Neural cell (in vitro differentiated cells): ENCODE results near the gene TSPEAR. TPM values are rescaled to one million over a fixed set of nuclear protein-coding genes. Genes with fewer than 3 reads are reported as not detected.

Source experiments
- H2AFZ ChIP-seq: fragments of 200-600, 300-800 bp; sonication (generic), shearing (Covaris generic); 2 replicates; pipeline ENCODE4 v1.6.0; 2014; ENCODE audit warnings: low read depth, mild to moderate bottlenecking, antibody characterized with exemption, low read length, moderate library complexity
- H3F3A ChIP-seq: fragments of 200-600 bp; shearing (Covaris generic); 2 replicates; pipeline ENCODE4 v1.6.1; 2016; ENCODE audit warnings: mild to moderate bottlenecking, moderate library complexity, mixed read lengths, antibody characterized with exemption, low read length; ENCODE audit not compliant: insufficient read depth, poor library complexity, severe bottlenecking
- H3K27ac ChIP-seq: fragments of 200-600, 300-800 bp; sonication (generic), shearing (Covaris generic); 2 replicates; pipeline ENCODE4 v1.5.1; 2014; ENCODE audit warnings: mild to moderate bottlenecking, low read length, moderate library complexity
- H3K27me3 ChIP-seq: fragments of 300-800, 200-600 bp; sonication (generic), shearing (Covaris generic); 2 replicates; pipeline ENCODE4 v1.6.0; 2014; ENCODE audit warnings: mild to moderate bottlenecking, low read depth, low read length, moderate library complexity; ENCODE audit not compliant: insufficient read depth
- H3K36me3 ChIP-seq: fragments of 300-800, 200-600 bp; sonication (generic), shearing (Covaris generic); 2 replicates; pipeline ENCODE4 v1.5.1; 2014; ENCODE audit warnings: mild to moderate bottlenecking, antibody characterized with exemption, low read length, moderate library complexity; ENCODE audit not compliant: insufficient read depth
- H3K4me2 ChIP-seq: fragments of 300-800, 200-600 bp; sonication (generic), shearing (Covaris generic); 2 replicates; pipeline ENCODE4 v1.6.0; 2014; ENCODE audit warnings: mild to moderate bottlenecking, low read length
- H3K4me3 ChIP-seq: fragments of 300-800, 200-600 bp; sonication (generic), shearing (Covaris generic); 2 replicates; pipeline ENCODE4 v1.5.1; 2014; ENCODE audit warnings: mild to moderate bottlenecking, low read length, moderate library complexity
- H3K79me2 ChIP-seq: fragments of 200-600 bp; shearing (Covaris generic); replicated peaks from 2 replicates; pipeline ENCODE4 v1.6.0; 2014; ENCODE audit warnings: mild to moderate bottlenecking, low read length, moderate library complexity; ENCODE audit not compliant: insufficient read depth
- H3K9ac ChIP-seq: fragments of 300-800, 200-600 bp; sonication (generic), shearing (Covaris generic); 2 replicates; pipeline ENCODE4 v1.6.1; 2016; ENCODE audit warnings: mild to moderate bottlenecking, low read length, mixed read lengths
- H3K9me2 ChIP-seq: fragments of 200-600 bp; shearing (Covaris generic); 2 replicates; pipeline ENCODE4 v1.6.1; 2016; ENCODE audit warnings: mild to moderate bottlenecking, low read length, mixed read lengths; ENCODE audit not compliant: insufficient read depth
- H3K9me3 ChIP-seq: fragments of 200-600, 300-800 bp; sonication (generic), shearing (Covaris generic); 2 replicates; pipeline ENCODE4 v1.6.1; 2016; ENCODE audit warnings: mild to moderate bottlenecking, mixed run types, low read length, moderate library complexity, mixed read lengths
- H4K20me1 ChIP-seq: fragments of 200-600 bp; shearing (Covaris generic); 2 replicates; pipeline ENCODE4 v1.6.1; 2016; ENCODE audit warnings: mild to moderate bottlenecking, mixed run types; ENCODE audit not compliant: insufficient read depth
- EP300 ChIP-seq: fragments of 450-650 bp; conservative IDR thresholded peaks from 2 replicates; pipeline ENCODE4 v1.6.1; 2014; ENCODE audit warnings: antibody characterized with exemption, mild to moderate bottlenecking, moderate library complexity; ENCODE audit not compliant: poor library complexity, severe bottlenecking
- EZH2 ChIP-seq: fragments of 200-600, 300-800 bp; shearing (Covaris generic), sonication (generic); IDR thresholded peaks from 2 replicates; pipeline ENCODE4 v1.6.1; 2014; ENCODE audit warnings: antibody characterized with exemption, low read length, borderline replicate concordance, mild to moderate bottlenecking; ENCODE audit not compliant: insufficient read depth, poor library complexity, severe bottlenecking
- MXI1 ChIP-seq: fragments of 450-650 bp; conservative IDR thresholded peaks from 2 replicates; pipeline ENCODE4 v1.6.1; 2014; ENCODE audit warnings: antibody characterized with exemption, mild to moderate bottlenecking; ENCODE audit not compliant: poor library complexity, severe bottlenecking
- POLR2AphosphoS5 ChIP-seq: IDR thresholded peaks from 2 replicates; pipeline ENCODE4 v1.6.1; 2012
- RAD21 ChIP-seq: fragments of 450-650 bp; conservative IDR thresholded peaks from 2 replicates; pipeline ENCODE4 v1.6.1; 2014; ENCODE audit warnings: antibody characterized with exemption, mild to moderate bottlenecking, moderate library complexity
- SMC3 ChIP-seq: fragments of 450-650 bp; conservative IDR thresholded peaks from 2 replicates; pipeline ENCODE4 v1.6.1; 2014; ENCODE audit warnings: antibody characterized with exemption, mild to moderate bottlenecking, moderate library complexity; ENCODE audit not compliant: poor library complexity
- TAF1 ChIP-seq: IDR thresholded peaks from 2 replicates; pipeline ENCODE4 v1.6.1; 2012; ENCODE audit warnings: low read depth
- polyA plus RNA-seq: library from polyadenylated mRNA; depleted of rRNA; stranded (reverse); fragments of >200 nt; gene quantifications from 2 replicates; pipeline ENCODE4 v1.2.3, GENCODE V29; 2014
- TF ChIP-seq, protein P1 (sequence below): IDR thresholded peaks from 2 replicates; pipeline ENCODE4 v1.6.1; 2012; ENCODE audit warnings: borderline replicate concordance
- TF ChIP-seq, protein P2 (sequence below): fragments of 450-650 bp; IDR thresholded peaks from 2 replicates; pipeline ENCODE4 v1.5.1; 2014; ENCODE audit warnings: antibody characterized with exemption, mild to moderate bottlenecking, moderate library complexity; ENCODE audit not compliant: poor library complexity, severe bottlenecking

TSPEAR gene
- polyA plus RNA-seq, 1 donor from 2014 or later: 0.19 TPM

DNA sequence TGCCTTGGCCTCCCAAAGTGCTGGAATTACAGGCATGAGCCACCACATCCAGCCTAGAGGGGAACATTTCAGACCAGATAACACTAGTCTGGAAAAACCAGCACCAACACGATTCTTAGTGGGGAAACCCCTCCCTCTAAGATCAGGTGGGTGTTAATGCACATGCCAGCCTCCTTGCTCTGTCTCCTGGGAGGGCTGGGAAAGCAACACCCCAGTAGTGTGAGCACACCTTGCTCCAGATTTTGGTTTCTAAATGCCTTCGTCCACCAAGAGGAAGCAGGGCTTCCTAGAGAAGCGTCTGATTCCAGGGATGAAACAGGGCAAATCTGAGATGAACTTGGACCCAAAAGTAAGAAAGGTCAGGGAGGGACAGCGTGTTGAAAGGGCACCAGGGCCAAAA lies 140.1 kb downstream of the TSPEAR start:
- no peak overlapping the region for H3K4me3 ChIP-seq
- H3K27ac ChIP-seq: no peak overlapping the region
- H3K79me2 ChIP-seq: no peaks in the 10 kb centered on the region
- H3F3A ChIP-seq: no peaks in the 10 kb centered on the region
- no peak overlapping the region for H2AFZ ChIP-seq
- peaks cover 10% of the 10 kb centered on the region for H3K9me3 ChIP-seq
- H3K36me3 ChIP-seq: no peaks in the 10 kb centered on the region
- H3K4me2 ChIP-seq: no peak overlapping the region
- H3K9ac ChIP-seq: no peak overlapping the region
- no peaks in the 10 kb centered on the region for H4K20me1 ChIP-seq
- H3K27me3 ChIP-seq: no peaks in the 10 kb centered on the region
- no peak for TF ChIP-seq MXI1
- TF ChIP-seq SMC3: no peak
- no peak for TF ChIP-seq EZH2
- no peak for TF ChIP-seq TAF1
- TF ChIP-seq, protein P1, sequence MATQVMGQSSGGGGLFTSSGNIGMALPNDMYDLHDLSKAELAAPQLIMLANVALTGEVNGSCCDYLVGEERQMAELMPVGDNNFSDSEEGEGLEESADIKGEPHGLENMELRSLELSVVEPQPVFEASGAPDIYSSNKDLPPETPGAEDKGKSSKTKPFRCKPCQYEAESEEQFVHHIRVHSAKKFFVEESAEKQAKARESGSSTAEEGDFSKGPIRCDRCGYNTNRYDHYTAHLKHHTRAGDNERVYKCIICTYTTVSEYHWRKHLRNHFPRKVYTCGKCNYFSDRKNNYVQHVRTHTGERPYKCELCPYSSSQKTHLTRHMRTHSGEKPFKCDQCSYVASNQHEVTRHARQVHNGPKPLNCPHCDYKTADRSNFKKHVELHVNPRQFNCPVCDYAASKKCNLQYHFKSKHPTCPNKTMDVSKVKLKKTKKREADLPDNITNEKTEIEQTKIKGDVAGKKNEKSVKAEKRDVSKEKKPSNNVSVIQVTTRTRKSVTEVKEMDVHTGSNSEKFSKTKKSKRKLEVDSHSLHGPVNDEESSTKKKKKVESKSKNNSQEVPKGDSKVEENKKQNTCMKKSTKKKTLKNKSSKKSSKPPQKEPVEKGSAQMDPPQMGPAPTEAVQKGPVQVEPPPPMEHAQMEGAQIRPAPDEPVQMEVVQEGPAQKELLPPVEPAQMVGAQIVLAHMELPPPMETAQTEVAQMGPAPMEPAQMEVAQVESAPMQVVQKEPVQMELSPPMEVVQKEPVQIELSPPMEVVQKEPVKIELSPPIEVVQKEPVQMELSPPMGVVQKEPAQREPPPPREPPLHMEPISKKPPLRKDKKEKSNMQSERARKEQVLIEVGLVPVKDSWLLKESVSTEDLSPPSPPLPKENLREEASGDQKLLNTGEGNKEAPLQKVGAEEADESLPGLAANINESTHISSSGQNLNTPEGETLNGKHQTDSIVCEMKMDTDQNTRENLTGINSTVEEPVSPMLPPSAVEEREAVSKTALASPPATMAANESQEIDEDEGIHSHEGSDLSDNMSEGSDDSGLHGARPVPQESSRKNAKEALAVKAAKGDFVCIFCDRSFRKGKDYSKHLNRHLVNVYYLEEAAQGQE: no peak
- TF ChIP-seq EP300: no peak
- TF ChIP-seq POLR2AphosphoS5: no peak
- H3K9me2 ChIP-seq: no peaks in the 10 kb centered on the region

DNA sequence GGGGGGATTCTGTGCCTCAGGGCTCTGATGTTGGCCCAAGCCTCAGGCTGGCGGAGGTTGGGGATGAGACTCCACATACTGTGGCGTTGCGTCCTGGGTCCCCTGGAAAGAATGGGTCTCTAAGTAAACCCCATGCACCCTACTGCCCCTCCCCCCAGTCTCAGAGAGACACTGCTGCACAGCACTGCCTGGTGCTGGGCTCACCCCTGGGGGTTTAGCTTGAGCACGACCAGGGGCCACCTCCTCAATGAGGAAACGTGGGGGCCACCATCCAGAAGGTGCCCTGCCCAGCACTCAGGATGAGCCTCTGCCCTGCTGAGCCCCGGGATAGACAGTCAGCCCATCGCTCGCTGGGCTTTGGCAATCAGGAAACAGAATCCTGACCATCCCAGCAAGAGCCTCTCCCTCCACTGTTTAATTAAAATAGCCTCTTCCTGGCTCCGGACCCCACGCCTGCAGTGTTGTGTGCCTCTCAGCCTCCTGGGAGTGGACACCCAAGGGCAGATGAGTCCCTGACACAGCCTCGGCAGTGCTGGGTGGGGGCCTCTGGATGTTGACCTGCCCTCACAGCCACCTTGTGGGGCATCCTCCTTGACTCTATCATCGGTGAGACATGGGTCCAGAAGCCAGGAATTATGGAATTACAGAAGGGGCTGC lies 141.4 kb downstream of the TSPEAR start:
- H3K9me2 ChIP-seq: no peaks in the 10 kb centered on the region
- no peak for TF ChIP-seq TAF1
- TF ChIP-seq POLR2AphosphoS5: no peak
- TF ChIP-seq, protein P1: no peak
- TF ChIP-seq, protein P2, sequence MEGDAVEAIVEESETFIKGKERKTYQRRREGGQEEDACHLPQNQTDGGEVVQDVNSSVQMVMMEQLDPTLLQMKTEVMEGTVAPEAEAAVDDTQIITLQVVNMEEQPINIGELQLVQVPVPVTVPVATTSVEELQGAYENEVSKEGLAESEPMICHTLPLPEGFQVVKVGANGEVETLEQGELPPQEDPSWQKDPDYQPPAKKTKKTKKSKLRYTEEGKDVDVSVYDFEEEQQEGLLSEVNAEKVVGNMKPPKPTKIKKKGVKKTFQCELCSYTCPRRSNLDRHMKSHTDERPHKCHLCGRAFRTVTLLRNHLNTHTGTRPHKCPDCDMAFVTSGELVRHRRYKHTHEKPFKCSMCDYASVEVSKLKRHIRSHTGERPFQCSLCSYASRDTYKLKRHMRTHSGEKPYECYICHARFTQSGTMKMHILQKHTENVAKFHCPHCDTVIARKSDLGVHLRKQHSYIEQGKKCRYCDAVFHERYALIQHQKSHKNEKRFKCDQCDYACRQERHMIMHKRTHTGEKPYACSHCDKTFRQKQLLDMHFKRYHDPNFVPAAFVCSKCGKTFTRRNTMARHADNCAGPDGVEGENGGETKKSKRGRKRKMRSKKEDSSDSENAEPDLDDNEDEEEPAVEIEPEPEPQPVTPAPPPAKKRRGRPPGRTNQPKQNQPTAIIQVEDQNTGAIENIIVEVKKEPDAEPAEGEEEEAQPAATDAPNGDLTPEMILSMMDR: no peak
- no peak for TF ChIP-seq SMC3
- no peak for TF ChIP-seq EZH2
- TF ChIP-seq EP300: no peak
- no peak for TF ChIP-seq MXI1
- no peak for TF ChIP-seq RAD21
- no peaks in the 10 kb centered on the region for H3K27me3 ChIP-seq
- H3K27ac ChIP-seq: no peak overlapping the region
- peaks cover 10% of the 10 kb centered on the region for H3K9me3 ChIP-seq
- no peaks in the 10 kb centered on the region for H3F3A ChIP-seq
- H3K9ac ChIP-seq: no peak overlapping the region
- no peaks in the 10 kb centered on the region for H3K36me3 ChIP-seq
- no peaks in the 10 kb centered on the region for H4K20me1 ChIP-seq
- no peaks in the 10 kb centered on the region for H3K79me2 ChIP-seq
- H2AFZ ChIP-seq: no peak overlapping the region
- no peak overlapping the region for H3K4me3 ChIP-seq
- H3K4me2 ChIP-seq: no peak overlapping the region
